OCI-LY3 (cell line): Measurements from ENCODE around the gene WDR91.

Source experiments
- H2AFZ ChIP-seq: fragments of 200-600, 300-600 bp; shearing (Covaris generic); 2 replicates; pipeline ENCODE4 v1.6.0; 2014; ENCODE audit warnings: antibody characterized with exemption, low read depth, low read length
- H3K27ac ChIP-seq: fragments of 200-600, 300-600 bp; sonication (generic); 2 replicates; pipeline ENCODE4 v1.5.1; 2014; ENCODE audit warnings: mild to moderate bottlenecking, low read length, moderate library complexity, mixed read lengths
- H3K27me3 ChIP-seq: fragments of 200-600, 300-600 bp; sonication (generic); 2 replicates; pipeline ENCODE4 v1.6.1; 2014; ENCODE audit warnings: low read depth, low read length, mixed read lengths
- H3K36me3 ChIP-seq: fragments of 200-600, 300-600 bp; sonication (generic); replicated peaks from 2 replicates; pipeline ENCODE3; 2014; ENCODE audit warnings: low read depth, low read length, mixed read lengths
- H3K4me1 ChIP-seq: fragments of 300-600, 200-600 bp; sonication (generic); 2 replicates; pipeline ENCODE4 v1.6.1; 2014; ENCODE audit warnings: low read length, mixed read lengths
- H3K4me2 ChIP-seq: fragments of 200-600, 300-600 bp; sonication (generic); 2 replicates; pipeline ENCODE4 v1.6.1; 2014; ENCODE audit warnings: low read length, mixed read lengths
- H3K4me3 ChIP-seq: fragments of 300-600, 200-600 bp; sonication (generic); 2 replicates; pipeline ENCODE4 v1.5.1; 2014; ENCODE audit warnings: antibody characterized with exemption, mild to moderate bottlenecking, low read length, moderate library complexity
- H3K79me2 ChIP-seq: fragments of 300-600, 200-600 bp; shearing (Covaris generic); 2 replicates; pipeline ENCODE4 v1.6.1; 2014; ENCODE audit warnings: mild to moderate bottlenecking, low read length, mixed read lengths
- H3K9ac ChIP-seq: fragments of 300-600, 200-600 bp; shearing (Covaris generic); 2 replicates; pipeline ENCODE4 v1.6.0; 2014; ENCODE audit warnings: mild to moderate bottlenecking, low read length, moderate library complexity
- H3K9me3 ChIP-seq: fragments of 200-600, 300-600 bp; shearing (Covaris generic); 2 replicates; pipeline ENCODE4 v1.6.1; 2014; ENCODE audit warnings: low read length, mixed read lengths; ENCODE audit not compliant: insufficient read depth
- H4K20me1 ChIP-seq: fragments of 200-600, 300-600 bp; sonication (generic); 2 replicates; pipeline ENCODE4 v1.6.1; 2016; ENCODE audit warnings: low read length, mixed read lengths; ENCODE audit not compliant: insufficient read depth
- EZH2phosphoT487 ChIP-seq: fragments of 200-600 bp; shearing (Covaris generic); IDR thresholded peaks from 2 replicates; pipeline ENCODE4 v1.6.1; 2018; ENCODE audit warnings: antibody characterized with exemption, mixed run types, low read depth
- TF ChIP-seq, protein P1 (sequence below): fragments of 200-600, 300-600 bp; sonication (generic); IDR thresholded peaks from 2 replicates; pipeline ENCODE4 v1.5.1; 2014; ENCODE audit warnings: antibody characterized with exemption, low read length, low read depth

WDR91 gene

GRCh38 chr7:135211179-135211945, at the start of gene WDR91:
Gene WDR91 (minus strand): TSS chr7:135211526. CDS start chr7:135211502, 24 bp downstream.
- Histone ChIP-seq H2AFZ (peak within 1 kb of the TSS; percentile 90), H3K79me2 (no peaks in the 10 kb centered on the region), H3K4me2 (peak within 1 kb of the TSS; percentile 96), H3K9ac (peak within 1 kb of the TSS; percentile 66), H3K4me1 (peaks cover 48% of the 10 kb centered on the region), H4K20me1 (no peaks in the 10 kb centered on the region), H3K36me3 (peaks cover 5% of the 10 kb centered on the region), H3K4me3 (peak within 1 kb of the TSS; percentile 89), H3K9me3 (no peaks in the 10 kb centered on the region), H3K27me3 (peaks cover 37% of the 10 kb centered on the region), H3K27ac (no peak within 1 kb of the TSS)
- no peak for TF ChIP-seq EZH2phosphoT487
- TF ChIP-seq, protein P1, sequence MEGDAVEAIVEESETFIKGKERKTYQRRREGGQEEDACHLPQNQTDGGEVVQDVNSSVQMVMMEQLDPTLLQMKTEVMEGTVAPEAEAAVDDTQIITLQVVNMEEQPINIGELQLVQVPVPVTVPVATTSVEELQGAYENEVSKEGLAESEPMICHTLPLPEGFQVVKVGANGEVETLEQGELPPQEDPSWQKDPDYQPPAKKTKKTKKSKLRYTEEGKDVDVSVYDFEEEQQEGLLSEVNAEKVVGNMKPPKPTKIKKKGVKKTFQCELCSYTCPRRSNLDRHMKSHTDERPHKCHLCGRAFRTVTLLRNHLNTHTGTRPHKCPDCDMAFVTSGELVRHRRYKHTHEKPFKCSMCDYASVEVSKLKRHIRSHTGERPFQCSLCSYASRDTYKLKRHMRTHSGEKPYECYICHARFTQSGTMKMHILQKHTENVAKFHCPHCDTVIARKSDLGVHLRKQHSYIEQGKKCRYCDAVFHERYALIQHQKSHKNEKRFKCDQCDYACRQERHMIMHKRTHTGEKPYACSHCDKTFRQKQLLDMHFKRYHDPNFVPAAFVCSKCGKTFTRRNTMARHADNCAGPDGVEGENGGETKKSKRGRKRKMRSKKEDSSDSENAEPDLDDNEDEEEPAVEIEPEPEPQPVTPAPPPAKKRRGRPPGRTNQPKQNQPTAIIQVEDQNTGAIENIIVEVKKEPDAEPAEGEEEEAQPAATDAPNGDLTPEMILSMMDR = peak; percentile 23

DNA sequence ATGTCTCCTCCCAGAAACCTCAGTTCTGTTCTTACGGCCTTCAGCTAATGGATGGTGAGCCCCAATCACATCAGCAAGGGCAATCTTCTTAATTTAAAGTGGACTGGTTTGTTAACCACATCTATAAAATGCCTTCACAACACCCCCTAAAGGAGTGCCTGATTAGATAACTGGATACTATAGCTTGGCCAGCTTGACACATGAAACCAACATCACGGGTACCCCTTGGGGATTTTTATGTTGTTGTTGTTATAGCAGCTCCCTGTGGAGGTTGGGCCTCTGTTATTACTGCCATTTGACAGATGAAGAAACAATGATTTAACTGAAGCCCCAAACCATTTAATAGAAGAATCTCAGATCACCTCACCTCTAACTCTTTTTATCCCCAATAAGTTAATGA, 49.1 kb upstream of the WDR91 start:
- H3K9ac ChIP-seq = no peak overlapping the region
- peaks cover 33% of the 10 kb centered on the region for H3K27me3 ChIP-seq
- no peak overlapping the region for H2AFZ ChIP-seq
- no peak overlapping the region for H3K4me2 ChIP-seq
- no peak overlapping the region for H3K27ac ChIP-seq
- no peak overlapping the region for H3K4me3 ChIP-seq
- no peaks in the 10 kb centered on the region for H3K79me2 ChIP-seq
- no peaks in the 10 kb centered on the region for H4K20me1 ChIP-seq
- no peak for TF ChIP-seq EZH2phosphoT487
- TF ChIP-seq, protein P1 = no peak
- H3K9me3 ChIP-seq = 0 out of 2 replicates have a peak, but pooled peaks cover 4% of the 10 kb centered on the region
- H3K4me1 ChIP-seq = no peaks in the 10 kb centered on the region
- no peaks in the 10 kb centered on the region for H3K36me3 ChIP-seq

DNA sequence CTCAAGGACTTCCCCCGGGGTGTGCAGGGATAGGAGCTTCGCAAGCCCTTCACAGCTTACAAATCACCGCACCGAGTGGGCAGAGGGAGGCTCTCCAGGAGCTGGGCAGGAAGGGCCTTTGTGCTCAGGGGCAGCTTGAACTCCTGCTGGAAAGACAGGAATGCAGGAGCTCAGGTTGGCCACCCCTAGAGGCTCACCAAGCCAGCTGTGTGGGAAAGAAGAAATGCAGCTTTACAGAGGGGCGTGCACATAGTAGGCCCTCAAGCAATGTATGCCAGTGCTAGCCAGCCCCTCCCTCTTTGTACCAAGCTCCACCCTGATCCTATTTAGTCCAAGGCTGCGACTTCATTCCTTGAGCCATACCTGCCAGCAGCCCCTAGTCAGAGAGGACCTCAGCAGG, 48.4 kb upstream of the WDR91 start:
- Histone ChIP-seq H3K27ac (no peak overlapping the region), H3K4me1 (peaks cover under 1% of the 10 kb centered on the region), H3K79me2 (no peaks in the 10 kb centered on the region), H3K4me3 (no peak overlapping the region), H3K9me3 (0 out of 2 replicates have a peak, but pooled peaks cover 4% of the 10 kb centered on the region), H3K9ac (no peak overlapping the region), H2AFZ (no peak overlapping the region), H4K20me1 (no peaks in the 10 kb centered on the region), H3K36me3 (no peaks in the 10 kb centered on the region), H3K4me2 (no peak overlapping the region), H3K27me3 (peaks cover 33% of the 10 kb centered on the region)
- no peak for TF ChIP-seq EZH2phosphoT487
- TF ChIP-seq, protein P1 = no peak

GRCh38 chr7:135258585-135258984, 47.3 kb upstream of the WDR91 start:
- H3K79me2 ChIP-seq = no peaks in the 10 kb centered on the region
- peaks cover 30% of the 10 kb centered on the region for H3K27me3 ChIP-seq
- H3K4me1 ChIP-seq = peaks cover 10% of the 10 kb centered on the region
- no peak for TF ChIP-seq EZH2phosphoT487
- TF ChIP-seq, protein P1 = no peak
- no peak overlapping the region for H3K9ac ChIP-seq
- H3K4me3 ChIP-seq = no peak overlapping the region
- H3K9me3 ChIP-seq = 0 out of 2 replicates have a peak, but pooled peaks cover 2% of the 10 kb centered on the region
- H2AFZ ChIP-seq = no peak overlapping the region
- H4K20me1 ChIP-seq = no peaks in the 10 kb centered on the region
- no peak overlapping the region for H3K4me2 ChIP-seq
- no peak overlapping the region for H3K27ac ChIP-seq
- no peaks in the 10 kb centered on the region for H3K36me3 ChIP-seq
